SK-N-SH treated with all-trans-retinoic acid at 6 μM for 48 hours (cell line): Measurements from ENCODE around the gene HDAC4.

ENCODE experiments used
- ISL1 ChIP-seq: fragments of 250-450 bp; sonication (Bioruptor Pico); IDR thresholded peaks from 2 replicates; pipeline ENCODE4 v2.1.2; 2022; ENCODE audit warnings: mild to moderate bottlenecking, moderate library complexity
- TOX ChIP-seq: fragments of 250-450 bp; sonication (Bioruptor Pico); IDR thresholded peaks from 2 replicates; pipeline ENCODE4 v1.8.0; 2021; ENCODE audit warnings: mild to moderate bottlenecking, moderate library complexity, borderline replicate concordance
- ZC3H10 ChIP-seq: fragments of 250-450 bp; sonication (Bioruptor Pico); IDR thresholded peaks from 2 replicates; pipeline ENCODE4 v1.5.1; 2021; ENCODE audit warnings: mild to moderate bottlenecking, moderate library complexity
- ZFP3 ChIP-seq: fragments of 250-450 bp; sonication (Bioruptor Pico); IDR thresholded peaks from 2 replicates; pipeline ENCODE4 v1.5.0; 2020; ENCODE audit warnings: mild to moderate bottlenecking, moderate library complexity

DNA sequence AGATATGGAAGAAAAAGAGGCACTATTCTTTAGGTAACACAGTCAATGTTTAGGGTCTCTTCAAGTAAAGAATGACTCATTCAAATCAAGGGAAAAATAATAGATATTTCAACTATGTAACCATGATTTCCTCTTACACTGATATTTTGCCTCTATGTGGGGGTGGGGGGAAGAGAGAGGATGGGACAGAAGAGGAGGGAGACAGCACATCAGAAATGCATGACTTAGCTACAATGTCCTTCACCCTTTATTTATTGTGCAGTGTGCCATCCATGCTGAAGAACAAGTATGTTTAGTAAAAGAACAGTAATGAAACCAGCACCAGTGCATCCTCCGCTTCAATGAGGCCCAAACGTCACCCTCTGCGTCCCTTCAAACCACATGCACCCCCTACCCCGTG, 204.8 kb downstream of the HDAC4 start:
- no peak for TF ChIP-seq ZC3H10 (CRISPR knock-in tag)
- no peak for TF ChIP-seq TOX
- no peak for TF ChIP-seq ISL1
- no peak for TF ChIP-seq ZFP3 (CRISPR knock-in tag)
